Colonic mucosa (tissue), 4 donors: ENCODE measurements around the gene ACBD5. TPM values are rescaled to one million over a fixed set of nuclear protein-coding genes. Genes with fewer than 3 reads are reported as not detected.

Experiments used
- DNase-seq: peaks from one replicate; pipeline ENCODE4 v3.0.0-alpha.2; 2020
- H3K27ac ChIP-seq: fragments of 200-600 bp; one replicate; pipeline ENCODE4 v1.8.0; 2021
- H3K27me3 ChIP-seq: fragments of 200-600 bp; one replicate; pipeline ENCODE4 v1.8.0; 2021
- H3K36me3 ChIP-seq: fragments of 200-600 bp; one replicate; pipeline ENCODE4 v1.8.0; 2021
- H3K4me1 ChIP-seq: fragments of 200-600 bp; one replicate; pipeline ENCODE4 v1.8.0; 2021; ENCODE audit warnings: mild to moderate bottlenecking
- H3K4me3 ChIP-seq: fragments of 200-600 bp; one replicate; pipeline ENCODE4 v1.8.0; 2021
- H3K9ac ChIP-seq, 2 donors: one replicate each; pipeline ENCODE4 v1.7.0; 2013; ENCODE audit warnings: control low read depth in 2 of 2, low read depth in 2 of 2, low read length in 2 of 2
- H3K9me3 ChIP-seq: fragments of 200-600 bp; one replicate; pipeline ENCODE4 v1.8.0; 2021
- intact Hi-C: fragments of 100-400 bp; cut with DNase I; formaldehyde crosslinking; loops from one replicate; pipeline ENCODE4 v1.14.1; 2022
- total RNA-seq, 2 donors: library from RNA; stranded (reverse); fragmentation: NEBNext Ultra II Directional in 1 of 2; extraction: Animal tissue kit (Norgen Biotek cat#: 25700) in 1 of 2; gene quantifications; one replicate each; pipeline ENCODE4 v1.2.1, GENCODE V29; 2021
- TF ChIP-seq, protein P1 (sequence below): fragments of 200-600 bp; IDR thresholded peaks from one replicate; pipeline ENCODE4 v1.8.0; 2022; ENCODE audit warnings: antibody characterized with exemption, mild to moderate bottlenecking
- donor health status: healthy.
- donor health status: DM: no; HTN: no; CAD: no.
- donor health status: DM: no; HTN: no; CAD: no.

The ACBD5 gene
- total RNA-seq, 2 donors from 2014 or later, result 32.3 to 52.4 TPM

DNA sequence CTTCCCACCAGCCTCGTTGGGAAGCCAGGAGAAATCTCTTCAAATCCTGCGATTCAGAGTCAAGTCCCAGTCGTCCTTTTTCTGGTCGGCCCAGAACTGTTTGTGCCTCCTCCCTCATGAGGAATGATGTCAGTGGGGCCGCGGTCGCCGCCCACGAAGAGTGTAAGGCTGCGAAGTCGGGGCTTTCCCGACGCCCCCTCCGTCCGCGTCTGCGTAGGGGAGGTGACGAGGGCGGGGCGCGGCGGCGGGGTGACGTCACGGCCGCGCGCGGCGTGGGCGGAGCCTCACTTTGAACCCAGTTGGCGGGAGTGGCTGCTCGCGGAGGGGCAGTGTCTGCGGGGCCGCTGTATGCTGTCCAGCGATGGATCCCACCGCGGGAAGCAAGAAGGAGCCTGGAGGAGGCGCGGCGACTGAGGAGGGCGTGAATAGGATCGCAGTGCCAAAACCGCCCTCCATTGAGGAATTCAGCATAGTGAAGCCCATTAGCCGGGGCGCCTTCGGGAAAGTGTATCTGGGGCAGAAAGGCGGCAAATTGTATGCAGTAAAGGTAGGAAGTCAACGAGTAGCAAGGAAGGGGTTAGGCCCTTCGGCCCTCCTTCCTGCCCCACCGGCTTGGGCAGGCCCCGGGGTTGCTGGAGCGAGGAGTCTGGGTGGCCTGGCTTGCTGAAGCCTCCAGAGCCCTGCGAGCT, 85.4 kb downstream of the ACBD5 start, which contains the start of gene MASTL:
TSS of gene MASTL (plus strand) at position 287 of the 689 bp plus-strand sequence. CDS start at position 362, 75 bp downstream.
- peak within 1 kb of the TSS; percentile 85 to 95 for H3K9ac ChIP-seq
- peaks cover 2% of the 10 kb centered on the region for H3K4me1 ChIP-seq
- H3K27ac ChIP-seq, result peak within 1 kb of the TSS; percentile 100
- peak; percentile 90 for DNase-seq
- TF ChIP-seq, protein P1, sequence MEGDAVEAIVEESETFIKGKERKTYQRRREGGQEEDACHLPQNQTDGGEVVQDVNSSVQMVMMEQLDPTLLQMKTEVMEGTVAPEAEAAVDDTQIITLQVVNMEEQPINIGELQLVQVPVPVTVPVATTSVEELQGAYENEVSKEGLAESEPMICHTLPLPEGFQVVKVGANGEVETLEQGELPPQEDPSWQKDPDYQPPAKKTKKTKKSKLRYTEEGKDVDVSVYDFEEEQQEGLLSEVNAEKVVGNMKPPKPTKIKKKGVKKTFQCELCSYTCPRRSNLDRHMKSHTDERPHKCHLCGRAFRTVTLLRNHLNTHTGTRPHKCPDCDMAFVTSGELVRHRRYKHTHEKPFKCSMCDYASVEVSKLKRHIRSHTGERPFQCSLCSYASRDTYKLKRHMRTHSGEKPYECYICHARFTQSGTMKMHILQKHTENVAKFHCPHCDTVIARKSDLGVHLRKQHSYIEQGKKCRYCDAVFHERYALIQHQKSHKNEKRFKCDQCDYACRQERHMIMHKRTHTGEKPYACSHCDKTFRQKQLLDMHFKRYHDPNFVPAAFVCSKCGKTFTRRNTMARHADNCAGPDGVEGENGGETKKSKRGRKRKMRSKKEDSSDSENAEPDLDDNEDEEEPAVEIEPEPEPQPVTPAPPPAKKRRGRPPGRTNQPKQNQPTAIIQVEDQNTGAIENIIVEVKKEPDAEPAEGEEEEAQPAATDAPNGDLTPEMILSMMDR, result no peak
- H3K36me3 ChIP-seq, result no peaks in the 10 kb centered on the region
- no peaks in the 10 kb centered on the region for H3K9me3 ChIP-seq
- H3K27me3 ChIP-seq, result no peaks in the 10 kb centered on the region
- H3K4me3 ChIP-seq, result peak within 1 kb of the TSS; percentile 81
- intact Hi-C loops, result no loop called here

DNA sequence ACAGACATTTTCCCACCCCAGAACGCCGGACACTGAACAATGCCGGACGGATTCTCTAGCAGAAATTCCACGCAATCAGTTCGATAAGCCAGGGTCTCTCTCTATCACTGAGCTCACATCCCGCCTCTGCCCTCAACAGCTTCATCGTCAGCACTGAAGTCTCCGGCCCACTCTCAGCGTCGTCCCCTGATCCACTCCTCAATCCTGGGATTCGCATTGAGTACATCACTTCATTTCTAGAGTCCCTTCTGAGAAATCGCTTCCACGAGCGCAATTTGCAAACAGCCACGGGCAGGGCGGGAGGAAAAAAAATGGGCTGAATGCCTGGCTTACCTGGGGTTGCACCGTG, 86.8 kb downstream of the ACBD5 start:
- intact Hi-C loops, result no loop called here
- Histone ChIP-seq H3K4me1 (peaks cover 2% of the 10 kb centered on the region), H3K27ac (peak overlapping the region; percentile 100), H3K36me3 (no peaks in the 10 kb centered on the region), H3K9ac (peak overlapping the region; percentile 85 to 86), H3K4me3 (peak overlapping the region; percentile 81), H3K9me3 (no peaks in the 10 kb centered on the region), H3K27me3 (no peaks in the 10 kb centered on the region)
- TF ChIP-seq, protein P1, result no peak
- no peak for DNase-seq

DNA sequence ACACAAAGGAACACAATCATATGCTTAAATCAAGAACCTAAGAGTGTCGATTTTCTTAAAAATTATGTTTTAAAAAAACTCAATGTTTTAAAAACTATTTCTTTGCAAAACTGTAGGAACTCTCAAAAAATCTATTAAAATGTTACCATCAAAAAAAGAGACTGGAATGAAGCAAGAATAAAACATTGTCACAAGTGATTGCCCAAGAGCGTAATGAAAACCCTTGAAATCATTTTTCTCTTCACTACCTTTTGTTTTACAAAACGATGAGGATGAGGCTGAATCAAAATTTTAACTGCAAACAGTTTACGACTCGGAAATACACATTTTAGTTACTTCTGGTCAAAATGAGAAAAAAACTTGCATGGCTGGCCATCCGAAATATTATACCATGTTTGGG, 87.3 kb downstream of the ACBD5 start:
- Histone ChIP-seq H3K27ac (no peak overlapping the region), H3K4me3 (peak overlapping the region; percentile 81), H3K36me3 (no peaks in the 10 kb centered on the region), H3K9me3 (no peaks in the 10 kb centered on the region), H3K27me3 (no peaks in the 10 kb centered on the region), H3K9ac (peak overlapping the region; percentile 85 to 86), H3K4me1 (peaks cover 2% of the 10 kb centered on the region)
- intact Hi-C loops, result no loop called here
- DNase-seq, result no peak
- TF ChIP-seq, protein P1, result no peak

DNA sequence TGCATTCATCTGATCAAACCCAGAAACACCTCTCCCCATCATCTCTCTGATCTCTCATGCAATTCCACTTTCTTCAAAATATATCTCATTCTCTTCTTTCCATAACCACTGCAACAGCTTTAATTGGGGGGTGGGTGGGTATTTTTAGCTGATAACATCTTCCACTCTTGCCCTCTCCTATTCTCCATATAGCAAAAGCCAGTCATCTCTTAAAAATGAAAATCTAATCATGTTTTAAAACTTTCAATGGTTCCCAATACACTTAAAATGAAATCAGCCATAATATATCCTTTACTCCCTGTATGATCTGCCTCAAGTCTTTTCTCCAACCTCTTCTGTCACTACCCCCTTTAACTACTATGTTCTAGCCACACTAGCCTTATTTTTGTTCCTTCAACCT, 87.9 kb downstream of the ACBD5 start:
- peak overlapping the region; percentile 81 for H3K4me3 ChIP-seq

DNA sequence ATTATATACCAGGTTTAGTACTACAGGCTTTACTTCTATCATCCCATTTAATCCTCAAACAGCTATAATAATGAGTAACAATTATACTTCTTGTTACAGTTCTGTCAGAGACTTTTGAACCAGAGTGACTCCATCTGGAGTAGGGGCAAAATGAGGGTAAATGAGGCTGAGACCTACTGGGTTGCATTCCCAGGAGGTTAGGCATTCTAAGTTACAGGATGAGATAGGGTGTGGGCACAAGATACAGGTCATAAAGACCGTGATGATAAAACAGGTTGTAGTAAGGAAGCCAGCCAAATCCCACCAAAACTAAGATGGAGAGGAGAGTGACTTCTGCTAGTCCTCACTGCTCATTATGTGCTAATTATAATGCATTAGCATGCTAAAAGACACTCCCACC, 90.3 kb downstream of the ACBD5 start:
- H3K36me3 ChIP-seq, result peaks cover 11% of the 10 kb centered on the region
- H3K4me1 ChIP-seq, result peaks cover 2% of the 10 kb centered on the region
- intact Hi-C loops, result no loop called here
- no peaks in the 10 kb centered on the region for H3K27me3 ChIP-seq
- TF ChIP-seq, protein P1, result no peak
- no peak overlapping the region for H3K4me3 ChIP-seq
- no peak overlapping the region for H3K27ac ChIP-seq
- no peaks in the 10 kb centered on the region for H3K9me3 ChIP-seq
- DNase-seq, result no peak
- H3K9ac ChIP-seq, result no peak overlapping the region

More for the DNA sequence above, 87.9 kb downstream of the ACBD5 start:
- H3K9me3 ChIP-seq, result no peaks in the 10 kb centered on the region
- intact Hi-C loops, result no loop called here
- peaks cover 3% of the 10 kb centered on the region for H3K36me3 ChIP-seq
- peaks cover 2% of the 10 kb centered on the region for H3K4me1 ChIP-seq
- TF ChIP-seq, protein P1, result no peak
- H3K27ac ChIP-seq, result no peak overlapping the region
- DNase-seq, result no peak
- no peak overlapping the region for H3K9ac ChIP-seq
- no peaks in the 10 kb centered on the region for H3K27me3 ChIP-seq
